Measurements from ENCODE around the gene PLA2G4A. TPM values are rescaled to one million over a fixed set of nuclear protein-coding genes. Genes with fewer than 3 reads are reported as not detected.

The PLA2G4A gene
- polyA plus RNA-seq, 1 of the 3 experiments (the other 2 are of a cell fraction) = 0.26 TPM

- H3K9me3 ChIP-seq = no peaks in the 10 kb centered on the region
- CTCF ChIA-PET = interaction anchor here (0.5 kb wide), 1 partner anchor 571 kb away, joined by 3 read pairs; no protein-coding TSS in a partner anchor
- POLR2A ChIA-PET = no interaction called here
Observed at GRCh38 chr1:186894415-186894814, 65.7 kb downstream of the PLA2G4A start.

GRCh38 chr1:186896211-186896610 is 67.5 kb downstream of the PLA2G4A start:
- Histone ChIP-seq H3F3A (replicated peaks; ENCODE audit: insufficient read depth) (no peaks in the 10 kb centered on the region), H4K20me1 (ENCODE audit: insufficient read depth) (no peaks in the 10 kb centered on the region), H3K4me3 (ENCODE audit: low read depth in 2 of 2, low read length in 1 of 2) (no peak overlapping the region), H3K36me3 (replicated peaks in 1 of 2; ENCODE audit: control insufficient read depth in 1 of 2, insufficient read depth in 2 of 2, low read length in 1 of 2) (no peaks in the 10 kb centered on the region), H2AFZ (ENCODE audit: low read depth) (no peak overlapping the region), H3K9me2 (no peaks in the 10 kb centered on the region), H3K4me2 (no peak overlapping the region), H3K27me3 (ENCODE audit: insufficient read depth) (no peaks in the 10 kb centered on the region), H3K9ac (no peak overlapping the region), H3K9me3 (no peaks in the 10 kb centered on the region), H3K27ac (ENCODE audit: low read depth in 2 of 2, low read length in 1 of 2) (no peak overlapping the region), H3K4me1 (ENCODE audit: control insufficient read depth in 1 of 2, insufficient read depth in 2 of 2, low read depth in 1 of 2, low read length in 1 of 2) (peaks cover 0 to 12% of the 10 kb centered on the region in 2 experiments; a peak in 1 of 4 replicates), H3K79me2 (ENCODE audit: insufficient read depth) (no peaks in the 10 kb centered on the region)
- WGBS (ENCODE audit: low lambda C conversion rate) = 39% methylated on average over 1 of the region's 1 CpG
- DNase-seq = no peak
- TF ChIP-seq ELF1 (IDR thresholded peaks at IDR 0.05) (no peak), FOSL2 (IDR thresholded peaks at IDR 0.05; ENCODE audit: borderline replicate concordance, low read depth) (no peak), MXI1 (IDR thresholded peaks at IDR 0.05; ENCODE audit: low read depth, low read length) (no peak), NRF1 (IDR thresholded peaks at IDR 0.05; ENCODE audit: low read depth, low read length) (no peak), TEAD4 (IDR thresholded peaks at IDR 0.05; ENCODE audit: borderline replicate concordance, insufficient read depth) (no peak), SIN3A (IDR thresholded peaks at IDR 0.05; ENCODE audit: borderline replicate concordance, low read depth, low read length) (no peak), EP300 (IDR thresholded peaks at IDR 0.05; ENCODE audit: borderline replicate concordance in 1 of 2, low read depth in 1 of 2, low read length in 1 of 2) (no peak), POLR2AphosphoS5 (IDR thresholded peaks at IDR 0.05; ENCODE audit: low read depth, low read length) (no peak), SMC3 (IDR thresholded peaks at IDR 0.05; ENCODE audit: low read depth, low read length) (no peak), NFIC (IDR thresholded peaks at IDR 0.05; ENCODE audit: borderline replicate concordance) (no peak), RCOR1 (IDR thresholded peaks at IDR 0.05; ENCODE audit: low read length) (no peak), PBX3 (IDR thresholded peaks at IDR 0.05) (no peak), USF2 (IDR thresholded peaks at IDR 0.05; ENCODE audit: borderline replicate concordance, low read depth, low read length) (no peak), RAD21 (IDR thresholded peaks at IDR 0.05; ENCODE audit: low read length) (no peak), EZH2phosphoT487 (IDR thresholded peaks at IDR 0.05; ENCODE audit: borderline replicate concordance, low read depth) (no peak), RFX5 (IDR thresholded peaks at IDR 0.05; ENCODE audit: low read length) (no peak), CTCF (IDR thresholded peaks at IDR 0.05) (no peak)
- TF ChIP-seq, protein P1, sequence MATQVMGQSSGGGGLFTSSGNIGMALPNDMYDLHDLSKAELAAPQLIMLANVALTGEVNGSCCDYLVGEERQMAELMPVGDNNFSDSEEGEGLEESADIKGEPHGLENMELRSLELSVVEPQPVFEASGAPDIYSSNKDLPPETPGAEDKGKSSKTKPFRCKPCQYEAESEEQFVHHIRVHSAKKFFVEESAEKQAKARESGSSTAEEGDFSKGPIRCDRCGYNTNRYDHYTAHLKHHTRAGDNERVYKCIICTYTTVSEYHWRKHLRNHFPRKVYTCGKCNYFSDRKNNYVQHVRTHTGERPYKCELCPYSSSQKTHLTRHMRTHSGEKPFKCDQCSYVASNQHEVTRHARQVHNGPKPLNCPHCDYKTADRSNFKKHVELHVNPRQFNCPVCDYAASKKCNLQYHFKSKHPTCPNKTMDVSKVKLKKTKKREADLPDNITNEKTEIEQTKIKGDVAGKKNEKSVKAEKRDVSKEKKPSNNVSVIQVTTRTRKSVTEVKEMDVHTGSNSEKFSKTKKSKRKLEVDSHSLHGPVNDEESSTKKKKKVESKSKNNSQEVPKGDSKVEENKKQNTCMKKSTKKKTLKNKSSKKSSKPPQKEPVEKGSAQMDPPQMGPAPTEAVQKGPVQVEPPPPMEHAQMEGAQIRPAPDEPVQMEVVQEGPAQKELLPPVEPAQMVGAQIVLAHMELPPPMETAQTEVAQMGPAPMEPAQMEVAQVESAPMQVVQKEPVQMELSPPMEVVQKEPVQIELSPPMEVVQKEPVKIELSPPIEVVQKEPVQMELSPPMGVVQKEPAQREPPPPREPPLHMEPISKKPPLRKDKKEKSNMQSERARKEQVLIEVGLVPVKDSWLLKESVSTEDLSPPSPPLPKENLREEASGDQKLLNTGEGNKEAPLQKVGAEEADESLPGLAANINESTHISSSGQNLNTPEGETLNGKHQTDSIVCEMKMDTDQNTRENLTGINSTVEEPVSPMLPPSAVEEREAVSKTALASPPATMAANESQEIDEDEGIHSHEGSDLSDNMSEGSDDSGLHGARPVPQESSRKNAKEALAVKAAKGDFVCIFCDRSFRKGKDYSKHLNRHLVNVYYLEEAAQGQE (IDR thresholded peaks at IDR 0.05; ENCODE audit: low read depth, low read length) = no peak
- ChIA-PET POLR2A (no interaction called here), CTCF (no interaction called here)

More at GRCh38 chr1:186894415-186894814, 65.7 kb downstream of the PLA2G4A start:
- H3K79me2 ChIP-seq (ENCODE audit: insufficient read depth) = no peaks in the 10 kb centered on the region
- no peaks in the 10 kb centered on the region for H4K20me1 ChIP-seq (ENCODE audit: insufficient read depth)
- no peak overlapping the region for H3K9ac ChIP-seq
- H2AFZ ChIP-seq (ENCODE audit: low read depth) = no peak overlapping the region
- DNase-seq = no peak
- no peaks in the 10 kb centered on the region for H3K36me3 ChIP-seq (replicated peaks in 1 of 2; ENCODE audit: control insufficient read depth in 1 of 2, insufficient read depth in 2 of 2, low read length in 1 of 2)
- no peaks in the 10 kb centered on the region for H3F3A ChIP-seq (replicated peaks; ENCODE audit: insufficient read depth)
- peaks cover 0 to 12% of the 10 kb centered on the region in 2 experiments; a peak in 1 of 4 replicates for H3K4me1 ChIP-seq (ENCODE audit: control insufficient read depth in 1 of 2, insufficient read depth in 2 of 2, low read depth in 1 of 2, low read length in 1 of 2)
- no peak overlapping the region for H3K27ac ChIP-seq (ENCODE audit: low read depth in 2 of 2, low read length in 1 of 2)
- H3K9me2 ChIP-seq = no peaks in the 10 kb centered on the region
- no peak overlapping the region for H3K4me2 ChIP-seq
- TF ChIP-seq GABPA (IDR thresholded peaks at IDR 0.05; ENCODE audit: low read depth) (no peak), USF2 (IDR thresholded peaks at IDR 0.05; ENCODE audit: borderline replicate concordance, low read depth, low read length) (no peak)
- H3K4me3 ChIP-seq (ENCODE audit: low read depth in 2 of 2, low read length in 1 of 2) = no peak overlapping the region
- no peaks in the 10 kb centered on the region for H3K27me3 ChIP-seq (ENCODE audit: insufficient read depth)
